Measurements from ENCODE around the gene SEC14L3.

SEC14L3 gene

GRCh38 chr22:30444632-30445437 lies 27.0 kb downstream of the SEC14L3 start:
- DNase-seq (ENCODE audit: low spot score) = peak; percentile 91

GRCh38 chr22:30441088-30441487 lies 30.7 kb downstream of the SEC14L3 start:
- DNase-seq (ENCODE audit: low spot score) = no peak

- no peak for DNase-seq (ENCODE audit: low spot score)
These were observed 32.0 kb downstream of the SEC14L3 start for GRCh38 chr22:30439836-30440235.

GRCh38 chr22:30439226-30439625 lies 32.6 kb downstream of the SEC14L3 start:
- DNase-seq (ENCODE audit: low spot score) = no peak

GRCh38 chr22:30438559-30438958 lies 33.3 kb downstream of the SEC14L3 start:
- no peak for DNase-seq (ENCODE audit: low spot score)

- no peak for DNase-seq (ENCODE audit: low spot score)
These were observed 35.6 kb downstream of the SEC14L3 start for GRCh38 chr22:30436196-30436595.

GRCh38 chr22:30435674-30436126 lies 36.1 kb downstream of the SEC14L3 start:
- DNase-seq (ENCODE audit: low spot score) = peak; percentile 81

GRCh38 chr22:30434843-30435242 lies 37.0 kb downstream of the SEC14L3 start:
- no peak for DNase-seq (ENCODE audit: low spot score)

GRCh38 chr22:30433773-30434172 lies 38.0 kb downstream of the SEC14L3 start:
- DNase-seq (ENCODE audit: low spot score) = no peak

- DNase-seq (ENCODE audit: low spot score) = no peak
These were observed 38.6 kb downstream of the SEC14L3 start for GRCh38 chr22:30433227-30433626.

- no peak for DNase-seq (ENCODE audit: low spot score)
These were observed 39.3 kb downstream of the SEC14L3 start for GRCh38 chr22:30432520-30432919.

- no peak for DNase-seq (ENCODE audit: low spot score)
These were observed 39.7 kb downstream of the SEC14L3 start for GRCh38 chr22:30432096-30432495.

GRCh38 chr22:30430933-30431332 lies 40.9 kb downstream of the SEC14L3 start:
- no peak for DNase-seq (ENCODE audit: low spot score)

- DNase-seq (ENCODE audit: low spot score) = no peak
These were observed 41.9 kb downstream of the SEC14L3 start for GRCh38 chr22:30429887-30430286.

- DNase-seq (ENCODE audit: low spot score) = no peak
These were observed 43.9 kb downstream of the SEC14L3 start for GRCh38 chr22:30427871-30428270.

- DNase-seq (ENCODE audit: low spot score) = peak; percentile 87
These were observed 45.1 kb downstream of the SEC14L3 start for GRCh38 chr22:30426388-30427353.

- DNase-seq (ENCODE audit: low spot score) = peak; percentile 79
These were observed 46.0 kb downstream of the SEC14L3 start, which contains the start of gene MTFP1 for GRCh38 chr22:30425616-30426387. MTFP1 (plus strand) TSS chr22:30425768; CDS start chr22:30425880, 112 bp downstream.

GRCh38 chr22:30425327-30425615 lies 46.5 kb downstream of the SEC14L3 start:
- no peak for DNase-seq (ENCODE audit: low spot score)

GRCh38 chr22:30424534-30425326 lies 47.1 kb downstream of the SEC14L3 start:
- DNase-seq (ENCODE audit: low spot score) = no peak

GRCh38 chr22:30423959-30424533 lies 47.8 kb downstream of the SEC14L3 start:
- DNase-seq (ENCODE audit: low spot score) = peak; percentile 96
